ENCODE measurements around the gene SERPINF2. TPM values are rescaled to one million over a fixed set of nuclear protein-coding genes. Genes with fewer than 3 reads are reported as not detected.

The SERPINF2 gene
- total and polyA plus RNA-seq, 8 donors = 2.6 to 32.6 (median 3.5) TPM

DNA sequence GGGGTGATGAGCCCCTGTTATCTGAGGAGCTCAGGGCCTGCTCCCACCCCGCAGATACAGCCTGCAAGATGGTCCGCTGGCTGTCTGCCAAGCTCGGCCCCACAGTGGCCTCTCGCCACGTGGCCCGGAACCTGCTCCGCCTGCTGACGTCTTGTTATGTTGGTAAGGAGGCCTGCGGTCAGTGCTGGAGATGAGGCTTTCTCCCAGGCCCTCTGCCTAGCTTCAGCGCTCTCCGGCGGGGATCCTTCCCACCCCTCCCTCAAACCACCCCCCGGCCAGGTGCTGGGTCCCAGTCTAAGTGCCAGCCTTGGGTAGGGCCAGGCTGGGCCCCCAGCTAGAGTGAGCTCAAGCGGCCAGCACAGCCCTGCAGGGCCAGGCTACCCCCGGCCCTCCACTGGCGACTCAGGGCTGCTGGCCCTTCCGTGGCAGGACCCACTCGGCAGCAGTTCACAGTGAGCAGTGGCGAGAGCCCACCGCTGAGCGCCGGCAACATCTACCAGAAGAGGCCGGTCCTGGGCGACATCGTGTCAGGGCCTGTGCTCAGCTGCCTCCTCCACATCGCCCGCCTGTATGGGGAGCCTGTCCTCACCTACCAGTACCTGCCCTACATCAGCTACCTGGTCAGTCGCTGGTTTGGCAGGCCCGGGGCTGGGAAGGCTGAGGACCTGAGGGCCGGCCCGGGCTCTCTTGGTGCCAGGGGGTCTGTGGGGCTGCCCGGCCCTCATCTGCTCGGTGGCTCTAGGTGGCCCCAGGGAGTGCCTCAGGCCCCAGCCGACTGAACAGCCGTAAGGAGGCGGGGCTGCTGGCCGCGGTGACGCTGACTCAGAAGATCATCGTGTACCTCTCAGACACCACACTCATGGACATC, 12.1 kb upstream of the SERPINF2 start:
- TF ChIP-seq, protein P1, sequence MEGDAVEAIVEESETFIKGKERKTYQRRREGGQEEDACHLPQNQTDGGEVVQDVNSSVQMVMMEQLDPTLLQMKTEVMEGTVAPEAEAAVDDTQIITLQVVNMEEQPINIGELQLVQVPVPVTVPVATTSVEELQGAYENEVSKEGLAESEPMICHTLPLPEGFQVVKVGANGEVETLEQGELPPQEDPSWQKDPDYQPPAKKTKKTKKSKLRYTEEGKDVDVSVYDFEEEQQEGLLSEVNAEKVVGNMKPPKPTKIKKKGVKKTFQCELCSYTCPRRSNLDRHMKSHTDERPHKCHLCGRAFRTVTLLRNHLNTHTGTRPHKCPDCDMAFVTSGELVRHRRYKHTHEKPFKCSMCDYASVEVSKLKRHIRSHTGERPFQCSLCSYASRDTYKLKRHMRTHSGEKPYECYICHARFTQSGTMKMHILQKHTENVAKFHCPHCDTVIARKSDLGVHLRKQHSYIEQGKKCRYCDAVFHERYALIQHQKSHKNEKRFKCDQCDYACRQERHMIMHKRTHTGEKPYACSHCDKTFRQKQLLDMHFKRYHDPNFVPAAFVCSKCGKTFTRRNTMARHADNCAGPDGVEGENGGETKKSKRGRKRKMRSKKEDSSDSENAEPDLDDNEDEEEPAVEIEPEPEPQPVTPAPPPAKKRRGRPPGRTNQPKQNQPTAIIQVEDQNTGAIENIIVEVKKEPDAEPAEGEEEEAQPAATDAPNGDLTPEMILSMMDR (IDR thresholded peaks at IDR 0.05) = no peak
- Histone ChIP-seq H3K4me3 (peak overlapping the region in 1 of 2 donors; percentile 10), H3K4me1 (peaks cover 6 to 59% of the 10 kb centered on the region in 2 donors), H3K9me3 (no peaks in the 10 kb centered on the region), H3K27ac (peak overlapping the region; percentile 45 to 78), H3K27me3 (no peaks in the 10 kb centered on the region), H3K36me3 (peaks cover 0 to 93% of the 10 kb centered on the region in 2 donors)
- ATAC-seq = peak; percentile 75
- peak in 3 of 4 donors; percentile 75 to 86 (median 79) for DNase-seq
- intact Hi-C loops (cut with DNase I) = no loop called here

DNA sequence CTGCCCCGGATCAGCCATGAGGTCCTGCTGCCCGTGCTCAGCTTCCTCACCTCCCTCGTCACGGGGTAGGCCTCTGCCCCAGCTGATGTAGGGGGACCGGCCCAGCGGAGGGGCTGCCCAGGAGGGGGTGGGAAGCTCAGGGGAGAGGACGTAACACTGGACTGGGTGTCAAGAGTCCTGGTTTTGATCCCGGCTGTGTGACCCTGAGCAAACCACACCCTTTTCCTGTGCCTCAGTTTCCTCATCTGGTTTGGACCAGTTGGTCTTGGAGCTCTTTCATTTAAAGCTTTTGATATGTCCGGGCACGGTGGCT, 11.5 kb upstream of the SERPINF2 start:
- Histone ChIP-seq H3K36me3 (peaks cover 0 to 96% of the 10 kb centered on the region in 2 donors), H3K27me3 (no peaks in the 10 kb centered on the region), H3K4me3 (no peak overlapping the region), H3K27ac (peak overlapping the region in 1 of 2 donors; percentile 78), H3K4me1 (peaks cover 7 to 59% of the 10 kb centered on the region in 2 donors), H3K9me3 (no peaks in the 10 kb centered on the region)
- no peak for DNase-seq
- TF ChIP-seq, protein P1 (IDR thresholded peaks at IDR 0.05) = no peak
- intact Hi-C loops (cut with DNase I) = no loop called here
- ATAC-seq = no peak

DNA sequence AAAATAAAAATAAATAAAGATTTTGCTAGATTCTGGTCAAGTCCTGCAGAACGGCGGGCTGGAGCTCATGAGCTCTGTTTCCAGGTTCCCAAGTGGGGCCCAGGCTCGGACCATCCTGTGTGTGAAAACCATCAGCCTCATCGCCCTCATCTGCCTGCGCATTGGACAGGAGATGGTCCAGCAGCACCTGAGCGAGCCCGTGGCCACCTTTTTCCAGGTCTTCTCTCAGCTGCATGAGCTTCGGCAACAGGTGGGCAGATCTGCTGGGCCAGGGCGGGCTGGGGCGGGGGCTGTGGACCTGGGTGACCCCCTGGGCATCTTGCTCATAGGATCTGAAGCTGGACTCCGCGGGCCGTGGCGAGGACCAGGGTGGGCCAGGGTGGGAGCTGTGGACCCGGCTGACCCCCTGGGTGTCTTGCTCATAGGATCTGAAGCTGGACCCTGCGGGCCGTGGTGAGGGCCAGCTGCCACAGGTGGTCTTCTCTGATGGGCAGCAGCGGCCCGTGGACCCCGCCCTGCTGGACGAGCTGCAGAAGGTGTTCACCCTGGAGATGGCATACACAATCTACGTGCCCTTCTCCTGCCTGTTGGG, 10.3 kb upstream of the SERPINF2 start:
- H3K27ac ChIP-seq = no peak overlapping the region

DNA sequence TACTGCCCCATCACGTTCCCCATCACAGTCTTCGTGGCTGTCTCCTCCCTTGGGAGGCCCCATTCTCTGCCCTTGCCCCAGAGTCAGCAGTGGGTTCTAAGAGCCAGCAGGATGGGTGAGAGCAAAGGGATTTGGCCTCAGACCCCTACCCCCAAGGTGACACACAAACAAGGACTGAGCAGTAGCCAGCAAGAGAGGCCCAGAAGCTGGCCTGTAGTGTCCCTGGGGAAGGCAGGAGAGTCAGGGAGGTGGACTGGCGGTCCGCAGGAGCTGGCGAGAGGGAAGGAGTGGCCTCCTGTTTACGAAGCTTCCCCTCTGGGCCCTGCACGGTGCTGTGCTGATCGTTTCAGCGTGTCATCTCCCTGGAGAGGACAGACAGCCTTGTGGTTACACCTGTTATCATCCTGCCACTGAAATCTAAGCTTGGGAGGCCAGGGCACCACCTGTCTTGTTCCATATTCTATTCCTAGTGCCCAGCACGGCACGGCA, 9.8 kb upstream of the SERPINF2 start:
- H3K36me3 ChIP-seq = peaks cover 0 to 94% of the 10 kb centered on the region in 2 donors
- intact Hi-C loops (cut with DNase I) = no loop called here
- H3K4me1 ChIP-seq = peaks cover 15 to 59% of the 10 kb centered on the region in 2 donors
- ATAC-seq = no peak
- no peak overlapping the region for H3K4me3 ChIP-seq
- no peak for DNase-seq
- H3K9me3 ChIP-seq = no peaks in the 10 kb centered on the region
- H3K27me3 ChIP-seq = no peaks in the 10 kb centered on the region
- H3K27ac ChIP-seq = no peak overlapping the region
- TF ChIP-seq, protein P1 (IDR thresholded peaks at IDR 0.05) = no peak

More for the DNA sequence above, 10.3 kb upstream of the SERPINF2 start:
- Histone ChIP-seq H3K4me1 (peaks cover 15 to 59% of the 10 kb centered on the region in 2 donors), H3K4me3 (no peak overlapping the region), H3K27me3 (no peaks in the 10 kb centered on the region), H3K9me3 (no peaks in the 10 kb centered on the region), H3K36me3 (peaks cover 0 to 94% of the 10 kb centered on the region in 2 donors)
- intact Hi-C loops (cut with DNase I) = no loop called here
- ATAC-seq (no peak), DNase-seq (no peak)
- TF ChIP-seq, protein P1 (IDR thresholded peaks at IDR 0.05) = no peak

DNA sequence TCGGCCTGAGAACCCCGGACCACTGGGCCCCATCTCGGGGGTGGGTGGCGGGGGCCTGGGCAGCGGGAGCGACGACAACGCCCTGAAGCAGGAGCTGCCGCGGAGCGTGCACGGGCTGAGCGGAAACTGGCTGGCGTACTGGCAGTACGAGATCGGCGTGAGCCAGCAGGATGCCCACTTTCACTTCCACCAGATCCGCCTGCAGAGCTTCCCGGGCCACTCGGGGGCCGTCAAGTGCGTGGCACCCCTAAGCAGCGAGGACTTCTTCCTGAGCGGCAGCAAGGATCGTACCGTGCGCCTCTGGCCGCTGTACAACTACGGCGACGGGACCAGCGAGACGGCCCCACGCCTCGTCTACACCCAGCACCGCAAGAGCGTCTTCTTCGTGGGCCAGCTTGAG, 8.9 kb upstream of the SERPINF2 start:
- Histone ChIP-seq H3K4me1 (peaks cover 15 to 51% of the 10 kb centered on the region in 2 donors), H3K36me3 (peaks cover 0 to 91% of the 10 kb centered on the region in 2 donors), H3K4me3 (no peak overlapping the region), H3K9me3 (no peaks in the 10 kb centered on the region), H3K27me3 (no peaks in the 10 kb centered on the region), H3K27ac (no peak overlapping the region)
- intact Hi-C loops (cut with DNase I) = no loop called here
- DNase-seq (no peak), ATAC-seq (no peak)
- TF ChIP-seq, protein P1 (IDR thresholded peaks at IDR 0.05) = no peak
